ENCODE data around the gene ZPBP2. TPM values are rescaled to one million over a fixed set of nuclear protein-coding genes. Genes with fewer than 3 reads are reported as not detected.

Gene ZPBP2
- total RNA-seq, 3 donors from 2014 or later, result not detected

DNA sequence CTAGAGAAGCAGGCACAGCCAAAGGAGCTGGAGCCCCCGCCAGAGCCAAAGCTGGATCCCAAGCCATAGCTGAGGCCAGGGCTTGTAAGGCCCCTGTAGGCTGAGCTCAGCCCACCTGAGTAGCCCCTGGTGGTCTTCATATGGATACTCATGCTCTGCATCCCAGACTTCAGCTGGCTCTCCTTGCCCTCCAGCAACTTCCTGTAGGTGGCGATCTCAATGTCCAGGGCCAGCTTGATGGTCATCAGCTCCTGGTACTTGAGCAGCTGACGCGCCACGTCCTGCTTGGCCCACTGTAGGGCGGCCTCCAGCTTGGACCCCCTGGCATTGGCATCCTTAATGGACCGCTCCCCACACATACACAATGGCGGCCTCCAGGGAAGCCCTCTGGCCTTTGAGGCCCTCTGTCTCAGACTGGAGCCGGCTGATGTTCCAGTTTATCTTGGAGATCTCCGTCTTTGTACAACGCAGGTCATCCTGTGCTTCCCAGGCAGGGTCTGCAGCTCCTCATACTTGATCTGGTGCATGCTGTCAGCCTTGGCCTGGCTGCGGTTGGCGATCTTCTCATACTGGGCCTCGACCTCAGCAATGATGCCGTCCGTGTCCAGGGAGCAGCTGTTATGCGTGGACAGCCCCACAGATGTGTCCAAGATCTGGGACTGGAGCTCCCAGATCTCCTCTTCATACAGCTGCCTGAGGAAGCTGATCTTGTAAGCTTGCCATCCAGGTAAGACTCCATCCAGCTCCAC is 32.8 kb upstream of the ZPBP2 start:
- TF ChIP-seq, protein P1, sequence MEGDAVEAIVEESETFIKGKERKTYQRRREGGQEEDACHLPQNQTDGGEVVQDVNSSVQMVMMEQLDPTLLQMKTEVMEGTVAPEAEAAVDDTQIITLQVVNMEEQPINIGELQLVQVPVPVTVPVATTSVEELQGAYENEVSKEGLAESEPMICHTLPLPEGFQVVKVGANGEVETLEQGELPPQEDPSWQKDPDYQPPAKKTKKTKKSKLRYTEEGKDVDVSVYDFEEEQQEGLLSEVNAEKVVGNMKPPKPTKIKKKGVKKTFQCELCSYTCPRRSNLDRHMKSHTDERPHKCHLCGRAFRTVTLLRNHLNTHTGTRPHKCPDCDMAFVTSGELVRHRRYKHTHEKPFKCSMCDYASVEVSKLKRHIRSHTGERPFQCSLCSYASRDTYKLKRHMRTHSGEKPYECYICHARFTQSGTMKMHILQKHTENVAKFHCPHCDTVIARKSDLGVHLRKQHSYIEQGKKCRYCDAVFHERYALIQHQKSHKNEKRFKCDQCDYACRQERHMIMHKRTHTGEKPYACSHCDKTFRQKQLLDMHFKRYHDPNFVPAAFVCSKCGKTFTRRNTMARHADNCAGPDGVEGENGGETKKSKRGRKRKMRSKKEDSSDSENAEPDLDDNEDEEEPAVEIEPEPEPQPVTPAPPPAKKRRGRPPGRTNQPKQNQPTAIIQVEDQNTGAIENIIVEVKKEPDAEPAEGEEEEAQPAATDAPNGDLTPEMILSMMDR (IDR thresholded peaks at IDR 0.05), result no peak
- peaks cover 11% of the 10 kb centered on the region for H3K9me3 ChIP-seq
- no peaks in the 10 kb centered on the region for H3K4me1 ChIP-seq (ENCODE audit: low read depth)
- ATAC-seq (no peak), DNase-seq (no peak)
- intact Hi-C loops (cut with DNase I, micrococcal nuclease), result no loop called here
- H3K36me3 ChIP-seq (ENCODE audit: low read depth), result no peaks in the 10 kb centered on the region
- H3K4me3 ChIP-seq, result no peak overlapping the region

- no peak for DNase-seq
- ATAC-seq, result no peak
- intact Hi-C loops (cut with DNase I, micrococcal nuclease), result no loop called here
- TF ChIP-seq, protein P1 (IDR thresholded peaks at IDR 0.05), result no peak
- Histone ChIP-seq H3K4me1 (ENCODE audit: low read depth) (no peaks in the 10 kb centered on the region), H3K36me3 (ENCODE audit: low read depth) (no peaks in the 10 kb centered on the region), H3K4me3 (no peak overlapping the region), H3K9me3 (peaks cover 11% of the 10 kb centered on the region)
These were observed 31.9 kb upstream of the ZPBP2 start for GRCh38 chr17:39836117-39836516.

- no peak overlapping the region for H3K4me3 ChIP-seq
- no peaks in the 10 kb centered on the region for H3K36me3 ChIP-seq (ENCODE audit: low read depth)
- TF ChIP-seq, protein P1 (IDR thresholded peaks at IDR 0.05), result no peak
- no peak for ATAC-seq
- H3K4me1 ChIP-seq (ENCODE audit: low read depth), result no peaks in the 10 kb centered on the region
- intact Hi-C loops (cut with DNase I, micrococcal nuclease), result no loop called here
- H3K9me3 ChIP-seq, result peaks cover 11% of the 10 kb centered on the region
- no peak for DNase-seq
These were observed 29.9 kb upstream of the ZPBP2 start for GRCh38 chr17:39838057-39838456.

- DNase-seq (no peak), ATAC-seq (no peak)
- Histone ChIP-seq H3K4me3 (no peak overlapping the region), H3K4me1 (ENCODE audit: low read depth) (no peaks in the 10 kb centered on the region), H3K9me3 (peaks cover 11% of the 10 kb centered on the region), H3K36me3 (ENCODE audit: low read depth) (no peaks in the 10 kb centered on the region)
- TF ChIP-seq, protein P1 (IDR thresholded peaks at IDR 0.05), result no peak
- intact Hi-C loops (cut with DNase I, micrococcal nuclease), result no loop called here
These were observed 29.2 kb upstream of the ZPBP2 start for GRCh38 chr17:39838784-39839183.

- TF ChIP-seq, protein P1 (IDR thresholded peaks at IDR 0.05), result no peak
- no peak for DNase-seq
- Histone ChIP-seq H3K4me1 (ENCODE audit: low read depth) (no peaks in the 10 kb centered on the region), H3K4me3 (no peak overlapping the region), H3K36me3 (ENCODE audit: low read depth) (no peaks in the 10 kb centered on the region), H3K9me3 (peaks cover 11% of the 10 kb centered on the region)
- intact Hi-C loops (cut with DNase I, micrococcal nuclease), result no loop called here
- ATAC-seq, result no peak
These were observed 26.8 kb upstream of the ZPBP2 start for GRCh38 chr17:39841134-39841683.

All from mucosa of descending colon (tissue), 3 donors.